Islet precursor cell (in vitro differentiated cells): ENCODE data around the gene TPSAB1.

ENCODE experiments used
- DNase-seq: peaks from one replicate; pipeline ENCODE4 v3.0.0-alpha.2; 2018

TPSAB1 gene

GRCh38 chr16:1288813-1289476 is 48.4 kb downstream of the TPSAB1 start:
- DNase-seq, result peak; percentile 74

GRCh38 chr16:1289477-1289866 is 49.0 kb downstream of the TPSAB1 start:
- DNase-seq, result no peak

DNA sequence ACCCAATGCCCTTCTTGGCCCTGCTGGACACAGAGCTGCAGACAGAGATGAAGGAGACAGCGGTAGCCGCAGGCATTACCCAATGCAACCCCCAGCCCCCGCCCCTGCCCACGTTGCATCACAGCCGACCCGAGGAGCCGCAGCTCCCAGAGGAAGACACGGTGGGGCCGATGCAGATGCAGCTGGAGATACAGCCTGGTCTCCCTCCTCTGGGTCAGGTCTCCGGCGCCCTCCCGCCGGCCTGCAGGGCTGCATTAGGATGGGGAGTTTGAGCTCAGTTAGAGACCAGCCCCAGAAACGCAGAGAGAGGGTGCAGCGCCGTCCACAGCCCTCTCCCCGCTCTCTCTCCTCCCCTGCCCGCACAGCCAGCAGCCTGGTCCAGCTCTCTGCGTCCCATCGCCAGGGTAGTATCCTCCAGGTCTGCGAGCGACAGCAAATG is 49.6 kb downstream of the TPSAB1 start:
- DNase-seq, result peak; percentile 85

GRCh38 chr16:1290860-1291575 is 50.5 kb downstream of the TPSAB1 start:
- DNase-seq, result no peak

GRCh38 chr16:1291576-1291974 is 51.1 kb downstream of the TPSAB1 start:
- no peak for DNase-seq
